HEK293T (cell line): ENCODE data around the gene TNRC6C.

ENCODE experiments used
- CTCF ChIA-PET: fragments of 350-600 bp; formaldehyde crosslinking; extraction: SDS; loops from one replicate; lab custom pipeline; 2021; ENCODE audit warnings: antibody characterized with exemption, inconsistent platforms; lab: Yijun Ruan, JAX
- POLR2A ChIA-PET: fragments of 350-600 bp; formaldehyde crosslinking; extraction: SDS; loops from one replicate; lab custom pipeline; 2020; ENCODE audit warnings: antibody characterized with exemption, inconsistent platforms; lab: Yijun Ruan, JAX
- DNase-seq: peaks from one replicate; pipeline ENCODE4 v3.0.0; 2012; ENCODE audit warnings: mixed read lengths; ENCODE audit errors: extremely low spot score
- ARNT ChIP-seq: fragments of 450-650 bp; IDR thresholded peaks from 2 replicates; pipeline ENCODE4 v1.6.1; 2017; ENCODE audit warnings: mild to moderate bottlenecking
- BHLHE40 ChIP-seq: fragments of 450-650 bp; IDR thresholded peaks from 2 replicates; pipeline ENCODE4 v1.6.1; 2016; ENCODE audit warnings: mild to moderate bottlenecking, moderate library complexity, borderline replicate concordance
- CTBP1 ChIP-seq: fragments of 450-650 bp; IDR thresholded peaks from 2 replicates; pipeline ENCODE4 v1.6.1; 2016; ENCODE audit warnings: borderline replicate concordance
- ELF4 ChIP-seq: fragments of 450-650 bp; IDR thresholded peaks from 2 replicates; pipeline ENCODE4 v1.6.1; 2017; ENCODE audit warnings: antibody characterized with exemption
- FOXA1 ChIP-seq: fragments of 450-650 bp; IDR thresholded peaks from 2 replicates; pipeline ENCODE4 v1.6.1; 2016; ENCODE audit warnings: mild to moderate bottlenecking
- FOXK2 ChIP-seq: fragments of 450-650 bp; IDR thresholded peaks from 2 replicates; pipeline ENCODE4 v1.6.1; 2016; ENCODE audit warnings: mild to moderate bottlenecking
- FOXM1 ChIP-seq: fragments of 450-650 bp; IDR thresholded peaks from 2 replicates; pipeline ENCODE4 v1.6.1; 2017; ENCODE audit warnings: mild to moderate bottlenecking, borderline replicate concordance
- HDGF ChIP-seq: fragments of 450-650 bp; IDR thresholded peaks from 2 replicates; pipeline ENCODE4 v1.6.1; 2017; ENCODE audit warnings: antibody characterized with exemption, borderline replicate concordance
- L3MBTL2 ChIP-seq: fragments of 450-650 bp; conservative IDR thresholded peaks from 2 replicates; pipeline ENCODE4 v1.6.1; 2016; ENCODE audit warnings: mild to moderate bottlenecking
- LEF1 ChIP-seq: fragments of 450-650 bp; IDR thresholded peaks from 2 replicates; pipeline ENCODE4 v1.6.1; 2017; ENCODE audit warnings: mild to moderate bottlenecking, borderline replicate concordance
- NFRKB ChIP-seq: fragments of 450-650 bp; IDR thresholded peaks from 2 replicates; pipeline ENCODE4 v1.6.1; 2016; ENCODE audit warnings: mild to moderate bottlenecking, moderate library complexity
- PKNOX1 ChIP-seq: fragments of 450-650 bp; IDR thresholded peaks from 2 replicates; pipeline ENCODE4 v1.6.1; 2016
- SP1 ChIP-seq: fragments of 450-650 bp; IDR thresholded peaks from 2 replicates; pipeline ENCODE4 v1.6.1; 2017
- SUZ12 ChIP-seq: fragments of 450-650 bp; IDR thresholded peaks from 2 replicates; pipeline ENCODE4 v1.6.1; 2016; ENCODE audit warnings: mild to moderate bottlenecking
- TARDBP ChIP-seq: fragments of 450-650 bp; IDR thresholded peaks from 2 replicates; pipeline ENCODE4 v1.6.1; 2016
- ZNF384 ChIP-seq: fragments of 450-650 bp; IDR thresholded peaks from 2 replicates; pipeline ENCODE4 v1.6.1; 2016

Gene TNRC6C

GRCh38 chr17:77916703-77917481, 41.6 kb upstream of the TNRC6C start:
- DNase-seq, result no peak
- CTCF ChIA-PET, result no interaction called here
- POLR2A ChIA-PET, result interaction anchor here (2.3 kb wide), 1 partner anchor 41 kb away, joined by 11 read pairs; the partner anchor contains the start of gene TNRC6C
- TF ChIP-seq LEF1, result no peak
- TF ChIP-seq SUZ12, result no peak
- TF ChIP-seq BHLHE40, result no peak
- no peak for TF ChIP-seq ZNF384
- no peak for TF ChIP-seq SP1
- TF ChIP-seq FOXA1, result no peak
- no peak for TF ChIP-seq PKNOX1
- no peak for TF ChIP-seq L3MBTL2
- TF ChIP-seq HDGF, result no peak
- TF ChIP-seq FOXM1, result no peak
- no peak for TF ChIP-seq NFRKB
- TF ChIP-seq ARNT, result no peak
- no peak for TF ChIP-seq TARDBP
- no peak for TF ChIP-seq CTBP1
- TF ChIP-seq ELF4, result no peak
- no peak for TF ChIP-seq FOXK2

GRCh38 chr17:77919276-77919675, 39.2 kb upstream of the TNRC6C start:
- ChIA-PET POLR2A (interaction anchor here (1.4 kb wide), 1 partner anchor 39 kb away, joined by 4 read pairs; the partner anchor contains the start of gene TNRC6C), CTCF (no interaction called here)
- DNase-seq, result no peak
- TF ChIP-seq ELF4, result no peak
- TF ChIP-seq L3MBTL2, result no peak
- no peak for TF ChIP-seq FOXA1
- TF ChIP-seq CTBP1, result no peak
- TF ChIP-seq ZNF384, result no peak
- no peak for TF ChIP-seq TARDBP
- no peak for TF ChIP-seq SP1
- TF ChIP-seq SUZ12, result no peak
- TF ChIP-seq FOXK2, result no peak
- no peak for TF ChIP-seq ARNT

- POLR2A ChIA-PET, result interaction anchor here (1.6 kb wide), 1 partner anchor 35 kb away, joined by 5 read pairs; the partner anchor contains the start of gene TNRC6C
- CTCF ChIA-PET, result interaction anchor here (0.6 kb wide), 1 partner anchor 126 kb away, joined by 3 read pairs; no protein-coding TSS in a partner anchor
- no peak for DNase-seq
- TF ChIP-seq FOXA1 (no peak), SP1 (no peak), HDGF (no peak), NFRKB (no peak), BHLHE40 (no peak), ZNF384 (no peak), CTBP1 (no peak), FOXK2 (no peak), ELF4 (no peak), FOXM1 (no peak), SUZ12 (no peak), LEF1 (no peak), PKNOX1 (no peak), TARDBP (no peak), ARNT (no peak), L3MBTL2 (no peak)
Observed at GRCh38 chr17:77923135-77923534, 35.4 kb upstream of the TNRC6C start.

GRCh38 chr17:77923776-77924513, 34.6 kb upstream of the TNRC6C start:
- no peak for DNase-seq
- ChIA-PET POLR2A (no interaction called here), CTCF (no interaction called here)
- TF ChIP-seq FOXA1, result no peak
- no peak for TF ChIP-seq ARNT
- TF ChIP-seq FOXM1, result no peak
- TF ChIP-seq LEF1, result no peak
- no peak for TF ChIP-seq L3MBTL2
- no peak for TF ChIP-seq SP1
- TF ChIP-seq TARDBP, result no peak
- TF ChIP-seq FOXK2, result no peak
- no peak for TF ChIP-seq HDGF
- TF ChIP-seq NFRKB, result no peak
- TF ChIP-seq PKNOX1, result no peak
- TF ChIP-seq SUZ12, result no peak
- TF ChIP-seq ELF4, result no peak
- TF ChIP-seq ZNF384, result no peak
- no peak for TF ChIP-seq BHLHE40
- TF ChIP-seq CTBP1, result no peak

- no peak for TF ChIP-seq L3MBTL2
- TF ChIP-seq ARNT, result no peak
- no peak for TF ChIP-seq FOXA1
- ChIA-PET CTCF (no interaction called here), POLR2A (no interaction called here)
- DNase-seq, result no peak
Observed at GRCh38 chr17:77924757-77925336, 33.7 kb upstream of the TNRC6C start.
